IMR-90 (cell line): ENCODE data around the gene VSNL1.

Experiments used
- BHLHE40 ChIP-seq: fragments of 150-350 bp; IDR thresholded peaks from 2 replicates; pipeline ENCODE4 v1.6.1; 2016; ENCODE audit warnings: mild to moderate bottlenecking, low read depth, low read length
- CTCF ChIP-seq: conservative IDR thresholded peaks from 2 replicates; pipeline ENCODE4 v1.5.1; 2012; ENCODE audit warnings: mild to moderate bottlenecking, low read depth, low read length, improper control_type of control experiment
- ELK1 ChIP-seq: fragments of 150-350 bp; IDR thresholded peaks from 2 replicates; pipeline ENCODE4 v1.6.1; 2016; ENCODE audit warnings: low read depth, mild to moderate bottlenecking, low read length, moderate library complexity, borderline replicate concordance
- MAFK ChIP-seq: IDR thresholded peaks from 2 replicates; pipeline ENCODE4 v1.6.1; 2012; ENCODE audit warnings: low read depth, low read length, improper control_type of control experiment
- POLR2A ChIP-seq: IDR thresholded peaks from 2 replicates; pipeline ENCODE4 v1.6.1; 2012; ENCODE audit warnings: mild to moderate bottlenecking, low read depth, low read length
- RAD21 ChIP-seq: IDR thresholded peaks from 2 replicates; pipeline ENCODE4 v1.6.1; 2012; ENCODE audit warnings: low read length, improper control_type of control experiment
- RCOR1 ChIP-seq: IDR thresholded peaks from 2 replicates; pipeline ENCODE4 v1.6.1; 2012; ENCODE audit warnings: mild to moderate bottlenecking, low read length, improper control_type of control experiment; ENCODE audit not compliant: insufficient replicate concordance
- SMC3 ChIP-seq: fragments of 150-350 bp; IDR thresholded peaks from 2 replicates; pipeline ENCODE4 v1.6.1; 2016; ENCODE audit warnings: low read depth, mild to moderate bottlenecking, antibody characterized with exemption, low read length, moderate library complexity

DNA sequence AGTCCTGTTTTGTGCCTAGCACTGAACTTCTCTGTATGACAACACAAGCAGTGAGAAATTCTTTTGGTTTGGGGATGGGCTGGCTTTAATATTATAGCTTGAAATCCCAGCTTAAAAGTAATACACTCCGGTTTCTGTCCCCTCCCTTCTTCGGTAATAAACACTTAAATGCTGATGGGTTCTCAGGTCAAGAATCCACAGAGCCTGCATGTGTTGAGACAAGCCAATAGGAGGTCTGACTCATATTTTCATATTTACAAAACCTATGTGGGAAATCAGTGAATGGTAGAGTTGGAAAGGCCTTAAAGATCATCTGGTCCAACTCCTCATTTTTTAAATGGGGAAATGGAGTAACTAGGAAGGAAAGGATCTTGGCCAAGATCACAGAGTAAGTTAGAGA lies 47.5 kb downstream of the VSNL1 start:
- TF ChIP-seq BHLHE40 (no peak), CTCF (no peak), POLR2A (no peak), RAD21 (no peak), ELK1 (no peak), MAFK (no peak), RCOR1 (no peak), SMC3 (no peak)
